SK-N-SH treated with all-trans-retinoic acid at 6 μM for 48 hours (cell line): ENCODE results near the gene SCN1B.
A peak's percentile ranks its signal among the peaks of the same experiment; 100 is the strongest.

Experiments used
- ATAC-seq: fragments of 200-7000 bp; cut with Tn5 transposase; 3 replicates; pipeline ENCODE4 v1.9.1; 2020; ENCODE audit warnings: mild to moderate bottlenecking, moderate library complexity
- BACH2 ChIP-seq: fragments of 250-450 bp; sonication (Bioruptor Pico); IDR thresholded peaks from 2 replicates; pipeline ENCODE4 v1.9.0; 2021; ENCODE audit warnings: mild to moderate bottlenecking, borderline replicate concordance
- CREB5 ChIP-seq: fragments of 250-450 bp; sonication (Bioruptor Pico); IDR thresholded peaks from 2 replicates; pipeline ENCODE4 v1.5.1; 2020; ENCODE audit warnings: low read depth, mild to moderate bottlenecking, moderate library complexity
- CSDC2 ChIP-seq: fragments of 250-450 bp; sonication (Bioruptor Pico); IDR thresholded peaks from 2 replicates; pipeline ENCODE4 v1.5.0; 2020; ENCODE audit warnings: mild to moderate bottlenecking, moderate library complexity
- CSRNP3 ChIP-seq: fragments of 250-450 bp; sonication (Bioruptor Pico); IDR thresholded peaks from 2 replicates; pipeline ENCODE4 v1.5.1; 2021; ENCODE audit warnings: mild to moderate bottlenecking, moderate library complexity
- ESRRG ChIP-seq: fragments of 250-450 bp; sonication (Bioruptor Pico); IDR thresholded peaks from 2 replicates; pipeline ENCODE4 v1.6.1; 2021; ENCODE audit warnings: mild to moderate bottlenecking
- GLIS3 ChIP-seq: fragments of 250-450 bp; sonication (Bioruptor Pico); IDR thresholded peaks from 2 replicates; pipeline ENCODE4 v1.5.0; 2020; ENCODE audit warnings: mild to moderate bottlenecking, moderate library complexity
- ISL1 ChIP-seq: fragments of 250-450 bp; sonication (Bioruptor Pico); IDR thresholded peaks from 2 replicates; pipeline ENCODE4 v2.1.2; 2022; ENCODE audit warnings: mild to moderate bottlenecking, moderate library complexity
- OSR1 ChIP-seq: fragments of 250-450 bp; sonication (Bioruptor Pico); IDR thresholded peaks from 2 replicates; pipeline ENCODE4 v1.8.0; 2022; ENCODE audit warnings: moderate library complexity, mild to moderate bottlenecking, inconsistent platforms
- PATZ1 ChIP-seq: fragments of 250-450 bp; sonication (Bioruptor Pico); IDR thresholded peaks from 2 replicates; pipeline ENCODE4 v1.8.0; 2020; ENCODE audit warnings: mild to moderate bottlenecking, moderate library complexity, borderline replicate concordance
- POU6F1 ChIP-seq: fragments of 250-450 bp; sonication (Bioruptor Pico); IDR thresholded peaks from 2 replicates; pipeline ENCODE4 v1.8.0; 2021; ENCODE audit warnings: low read depth, mild to moderate bottlenecking, moderate library complexity, borderline replicate concordance
- RARB ChIP-seq: fragments of 250-450 bp; sonication (Bioruptor Pico); IDR thresholded peaks from 2 replicates; pipeline ENCODE4 v1.8.0; 2021; ENCODE audit warnings: mild to moderate bottlenecking, moderate library complexity
- TCF4 ChIP-seq: fragments of 250-450 bp; sonication (Bioruptor Pico); IDR thresholded peaks from 2 replicates; pipeline ENCODE4 v1.8.0; 2021; ENCODE audit warnings: mild to moderate bottlenecking, moderate library complexity, borderline replicate concordance
- TOX ChIP-seq: fragments of 250-450 bp; sonication (Bioruptor Pico); IDR thresholded peaks from 2 replicates; pipeline ENCODE4 v1.8.0; 2021; ENCODE audit warnings: mild to moderate bottlenecking, moderate library complexity, borderline replicate concordance
- TSHZ2 ChIP-seq: fragments of 250-450 bp; sonication (Bioruptor Pico); IDR thresholded peaks from 2 replicates; pipeline ENCODE4 v1.5.0; 2020; ENCODE audit warnings: mild to moderate bottlenecking, moderate library complexity
- ZC3H10 ChIP-seq: fragments of 250-450 bp; sonication (Bioruptor Pico); IDR thresholded peaks from 2 replicates; pipeline ENCODE4 v1.5.1; 2021; ENCODE audit warnings: mild to moderate bottlenecking, moderate library complexity
- ZFP3 ChIP-seq: fragments of 250-450 bp; sonication (Bioruptor Pico); IDR thresholded peaks from 2 replicates; pipeline ENCODE4 v1.5.0; 2020; ENCODE audit warnings: mild to moderate bottlenecking, moderate library complexity
- ZFP30 ChIP-seq: fragments of 450-650 bp; formaldehyde crosslinking; IDR thresholded peaks from 2 replicates; pipeline ENCODE4 v1.5.0; 2022; ENCODE audit warnings: mild to moderate bottlenecking, moderate library complexity
- ZNF565 ChIP-seq: fragments of 450-650 bp; formaldehyde crosslinking; conservative IDR thresholded peaks from 2 replicates; pipeline ENCODE4 v1.5.0; 2020; ENCODE audit warnings: low read depth, mild to moderate bottlenecking, moderate library complexity
- ZNF70 ChIP-seq: fragments of 450-650 bp; formaldehyde crosslinking; IDR thresholded peaks from 2 replicates; pipeline ENCODE4 v1.5.0; 2020; ENCODE audit warnings: mild to moderate bottlenecking, moderate library complexity
- ZNF8 ChIP-seq: fragments of 450-650 bp; formaldehyde crosslinking; IDR thresholded peaks from 2 replicates; pipeline ENCODE4 v1.5.0; 2020; ENCODE audit warnings: mild to moderate bottlenecking, moderate library complexity

The SCN1B gene

GRCh38 chr19:35059799-35060091 lies 29.5 kb downstream of the SCN1B start:
- no peak for TF ChIP-seq CSRNP3 (CRISPR knock-in tag)
- TF ChIP-seq ISL1 (CRISPR knock-in tag) = no peak
- no peak for TF ChIP-seq RARB
- no peak for TF ChIP-seq ZNF70 (CRISPR knock-in tag)
- no peak for TF ChIP-seq TSHZ2
- TF ChIP-seq OSR1 = no peak
- no peak for TF ChIP-seq ZNF8 (CRISPR knock-in tag)
- no peak for TF ChIP-seq CREB5 (CRISPR knock-in tag)
- TF ChIP-seq TOX (CRISPR knock-in tag) = no peak
- TF ChIP-seq ZC3H10 (CRISPR knock-in tag) = no peak
- no peak for TF ChIP-seq ZFP30 (CRISPR knock-in tag)
- TF ChIP-seq POU6F1 = no peak
- no peak for TF ChIP-seq BACH2
- ATAC-seq = no peak

- no peak for ATAC-seq
- TF ChIP-seq CSRNP3 (CRISPR knock-in tag) (no peak), CREB5 (CRISPR knock-in tag) (no peak), PATZ1 (no peak), ZFP30 (CRISPR knock-in tag) (no peak)
Measured at GRCh38 chr19:35060160-35060855, 30.0 kb downstream of the SCN1B start.

GRCh38 chr19:35061583-35062373 lies 31.5 kb downstream of the SCN1B start:
- peak; percentile 17; the same call in 1 of the 3 replicates for ATAC-seq
- no peak for TF ChIP-seq ZNF70 (CRISPR knock-in tag)
- no peak for TF ChIP-seq ZFP3 (CRISPR knock-in tag)
- no peak for TF ChIP-seq TCF4 (CRISPR knock-in tag)
- no peak for TF ChIP-seq OSR1
- TF ChIP-seq ZNF565 = no peak
- no peak for TF ChIP-seq ZFP30 (CRISPR knock-in tag)
- TF ChIP-seq ZNF8 (CRISPR knock-in tag) = no peak
- no peak for TF ChIP-seq POU6F1
- no peak for TF ChIP-seq TOX (CRISPR knock-in tag)
- TF ChIP-seq CSRNP3 (CRISPR knock-in tag) = no peak
- no peak for TF ChIP-seq GLIS3 (CRISPR knock-in tag)
- TF ChIP-seq ESRRG (CRISPR knock-in tag) = no peak
- TF ChIP-seq BACH2 = no peak
- TF ChIP-seq ZC3H10 (CRISPR knock-in tag) = no peak
- TF ChIP-seq CSDC2 (CRISPR knock-in tag) = no peak
